Coronary artery (tissue), 2 donors: Measurements from ENCODE around the gene RBM26.

Experiments
- DNase-seq: peaks from one replicate; pipeline ENCODE4 v3.0.0-alpha.2; 2017; ENCODE audit warnings: low spot score
- H3K27ac ChIP-seq, 2 donors: fragments of 200-600 bp; sonication (generic); one replicate each; pipeline ENCODE4 v1.5.1; 2016 to 2019
- H3K4me3 ChIP-seq: fragments of 200-600 bp; sonication (generic); 2 replicates; pipeline ENCODE4 v1.5.1; 2016; ENCODE audit warnings: mild to moderate bottlenecking, moderate library complexity
- CTCF ChIP-seq: fragments of 200-600 bp; sonication (generic); IDR thresholded peaks from one replicate; pipeline ENCODE4 v1.5.1; 2019; ENCODE audit warnings: antibody characterized with exemption

Gene RBM26

GRCh38 chr13:79273045-79273444 lies 133.0 kb downstream of the RBM26 start:
- TF ChIP-seq CTCF, result no peak
- DNase-seq, result no peak
- H3K27ac ChIP-seq, result no peak overlapping the region
- H3K4me3 ChIP-seq, result no peak overlapping the region

GRCh38 chr13:79271616-79272015 lies 134.4 kb downstream of the RBM26 start:
- DNase-seq, result no peak
- Histone ChIP-seq H3K27ac (no peak overlapping the region), H3K4me3 (no peak overlapping the region)
- TF ChIP-seq CTCF, result no peak

GRCh38 chr13:79270859-79271258 lies 135.2 kb downstream of the RBM26 start:
- Histone ChIP-seq H3K4me3 (no peak overlapping the region), H3K27ac (no peak overlapping the region)
- DNase-seq, result no peak
- TF ChIP-seq CTCF, result no peak
